ENCODE measurements around the gene GPA33.

The GPA33 gene

DNA sequence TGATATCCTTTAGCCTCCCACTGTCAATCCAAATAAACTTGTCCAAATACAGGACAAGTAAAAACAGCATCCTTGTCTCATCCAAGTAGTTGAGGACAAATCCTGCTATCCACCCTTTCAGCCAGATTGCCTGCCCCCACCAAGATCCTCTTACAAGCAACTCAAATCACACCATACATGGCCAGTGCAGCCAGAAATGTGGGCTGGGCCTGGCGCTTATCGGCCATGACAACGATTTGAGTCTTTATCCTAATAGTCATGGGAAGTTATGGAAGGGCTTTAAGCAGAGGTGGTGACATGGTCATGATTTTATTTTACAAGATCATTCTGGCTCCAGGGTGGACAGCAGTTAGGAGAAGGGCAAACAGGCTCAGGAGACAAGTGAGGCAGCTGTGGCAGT lies 6.3 kb downstream of the GPA33 start:
- no peak for DNase-seq

DNA sequence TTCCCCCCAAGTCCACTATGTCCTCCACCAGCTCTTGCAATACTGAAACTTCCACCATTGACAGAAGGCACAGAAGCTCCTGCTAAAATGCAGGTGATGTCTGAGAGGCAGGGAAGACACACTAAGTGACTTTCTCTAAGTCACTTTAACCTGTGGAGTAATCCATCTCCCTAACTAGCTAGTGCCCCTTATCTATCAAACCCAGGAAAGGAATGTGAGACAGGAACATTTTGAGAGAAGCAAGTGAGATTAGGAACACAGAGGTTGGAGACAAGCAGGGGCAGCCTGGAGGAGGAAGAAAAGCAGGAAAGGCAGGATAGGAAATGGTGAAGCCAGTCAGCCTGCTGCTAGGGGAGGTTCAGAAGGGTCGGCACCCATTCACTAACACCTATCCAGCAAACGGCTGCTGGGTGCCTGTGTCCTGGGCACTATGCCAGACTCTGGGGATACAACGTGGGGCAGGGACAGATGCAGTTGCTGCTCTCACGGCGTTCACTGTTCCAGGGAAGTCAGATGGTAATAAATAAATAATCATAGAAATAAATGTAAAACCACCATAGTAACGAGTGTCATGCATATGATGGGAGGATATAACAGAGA lies 7.0 kb downstream of the GPA33 start:
- no peak for DNase-seq

DNA sequence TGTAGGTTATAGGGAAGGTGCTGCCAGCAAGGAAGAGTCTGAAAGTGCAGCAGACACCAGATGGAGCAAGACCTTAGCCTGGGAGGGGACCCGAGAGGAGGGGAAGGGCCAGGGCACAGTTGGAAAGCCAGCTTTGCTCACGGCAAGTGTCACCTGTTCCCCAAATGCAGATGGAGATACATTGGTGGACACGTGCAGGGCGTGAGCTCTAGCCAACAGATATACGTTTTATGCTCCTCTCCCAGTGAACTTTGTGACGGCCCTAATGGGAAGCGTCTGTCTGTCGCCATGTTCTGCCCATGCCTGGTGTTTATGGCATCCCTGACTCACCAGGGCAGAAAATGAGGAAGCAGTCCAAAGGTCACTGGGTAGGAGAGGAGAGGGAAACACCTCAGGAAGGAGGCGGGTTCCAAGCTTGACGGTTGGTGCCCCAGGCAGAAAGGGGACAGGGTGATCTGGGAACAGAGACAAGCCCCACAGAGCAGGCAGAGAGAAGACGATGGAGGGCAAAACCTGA lies 7.6 kb downstream of the GPA33 start:
- DNase-seq = no peak

DNA sequence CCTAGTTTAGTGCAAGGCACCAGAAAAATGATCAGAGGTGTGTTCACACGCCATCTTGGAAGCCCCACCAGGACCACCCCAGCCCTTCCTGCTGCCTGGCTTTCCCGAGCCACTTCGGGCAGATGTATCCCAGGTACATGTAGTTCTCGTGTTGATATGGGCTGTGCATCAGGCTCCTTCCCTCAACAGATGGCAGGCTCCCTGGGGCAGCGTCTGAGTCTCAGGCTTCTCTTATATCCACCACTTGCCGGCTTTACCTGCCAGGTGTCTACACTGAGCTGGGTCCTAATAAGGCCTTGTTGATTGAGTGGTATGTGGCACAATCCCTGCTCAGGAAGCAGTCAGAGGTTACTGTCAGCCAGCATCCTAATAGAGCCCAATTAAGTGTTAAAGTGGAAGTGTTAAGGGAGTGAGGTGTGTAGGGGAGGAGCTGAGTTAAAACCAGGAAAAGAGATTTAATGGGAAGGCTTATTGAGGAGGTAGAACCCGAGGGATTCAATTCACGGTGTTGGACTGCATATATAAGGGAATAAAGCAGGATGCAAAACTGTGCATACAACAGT lies 8.5 kb downstream of the GPA33 start:
- DNase-seq = no peak

DNA sequence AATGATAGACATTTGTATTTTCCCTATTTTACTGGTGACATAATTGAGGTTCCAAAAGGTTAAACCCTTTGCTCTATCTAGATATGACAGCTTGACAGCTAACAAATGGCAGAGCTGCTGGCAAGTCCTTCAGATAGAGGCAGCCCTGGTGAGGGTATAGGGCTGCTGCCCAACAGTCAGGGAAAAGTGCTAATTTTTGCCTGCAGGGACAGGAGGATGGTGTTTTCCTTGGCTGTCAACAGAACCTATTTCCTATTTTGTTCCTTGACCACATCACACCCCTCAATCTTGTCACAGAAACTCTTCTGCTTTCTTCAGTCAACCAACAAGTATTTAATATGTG lies 12.3 kb downstream of the GPA33 start:
- no peak for DNase-seq

DNA sequence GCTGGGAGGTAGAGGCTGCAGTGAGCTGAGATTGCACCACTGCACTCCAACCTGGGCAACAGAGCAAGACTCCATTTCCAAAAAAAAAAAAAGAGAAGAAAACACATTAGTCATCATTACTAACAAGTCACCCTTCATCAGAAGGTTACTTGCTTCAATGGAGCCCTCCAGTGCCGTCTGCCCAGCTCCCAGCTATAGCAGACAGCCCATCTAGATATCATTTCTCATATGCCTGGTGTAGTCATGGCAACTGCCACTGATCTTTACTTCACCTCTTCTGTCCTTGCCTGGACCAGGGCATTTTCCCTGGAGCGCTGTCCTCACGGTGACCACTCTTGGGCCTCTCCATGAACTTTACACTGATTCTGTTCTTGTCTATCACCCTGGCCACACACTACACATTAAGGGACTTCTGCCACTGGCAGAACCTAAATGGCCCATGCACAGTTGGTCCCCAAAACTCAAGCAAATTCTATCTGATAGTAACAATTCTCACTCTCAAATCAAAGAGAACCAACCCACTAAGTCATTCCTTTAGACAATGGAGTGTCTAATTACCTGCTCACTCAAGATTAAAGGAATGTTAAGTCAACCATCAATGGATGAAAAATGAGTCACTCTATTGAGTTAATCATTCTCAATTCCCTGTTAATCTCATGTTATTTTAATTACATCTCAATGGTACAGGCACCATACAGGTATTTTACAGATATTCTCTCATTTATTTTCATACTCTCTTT lies 12.9 kb downstream of the GPA33 start:
- no peak for DNase-seq

DNA sequence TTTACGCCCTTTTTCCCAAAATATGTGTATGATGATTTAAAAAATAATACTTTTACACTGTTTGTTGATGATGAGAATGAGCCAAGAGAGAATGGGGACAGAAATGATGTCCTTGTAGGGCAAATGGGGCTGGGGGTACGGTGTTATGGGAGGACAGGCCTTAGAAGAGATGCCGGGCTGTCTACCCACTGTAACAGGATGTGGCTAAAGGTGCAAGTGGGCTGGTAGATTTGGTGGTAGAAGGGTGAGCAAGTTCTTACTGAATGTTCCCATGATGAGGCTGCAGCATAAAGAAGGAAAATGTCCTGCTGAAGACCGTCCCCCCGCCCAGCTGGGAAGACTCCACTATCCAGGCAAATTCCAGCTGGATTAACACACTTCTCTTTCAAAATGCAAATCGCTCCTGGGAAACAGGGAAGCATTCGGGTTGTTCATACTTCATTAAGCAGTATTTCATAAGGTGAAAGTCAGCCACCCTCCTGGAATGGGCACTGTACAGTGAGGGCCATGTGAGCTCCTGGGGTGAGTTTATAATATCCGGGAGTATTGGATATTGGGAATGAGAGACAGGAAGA lies 14.0 kb downstream of the GPA33 start:
- no peak for DNase-seq

DNA sequence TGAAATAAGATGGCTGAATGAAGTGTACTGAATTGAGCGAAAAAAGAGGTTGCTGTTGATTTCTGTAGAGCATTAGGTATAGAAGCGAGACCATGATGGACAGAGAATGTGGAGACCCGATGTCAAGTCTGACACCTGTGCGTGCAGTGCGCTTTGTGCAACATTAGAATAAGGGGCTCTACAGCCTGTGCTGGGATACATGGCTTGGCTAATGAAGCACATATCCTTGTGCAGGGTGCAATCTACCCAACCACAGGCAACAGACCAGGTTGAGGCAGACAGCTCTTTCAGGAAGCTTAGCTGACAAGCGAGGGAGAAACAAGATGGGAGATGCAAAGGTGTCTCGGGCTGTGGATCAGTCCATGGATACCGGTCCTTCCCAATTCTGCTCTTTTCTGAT lies 18.9 kb downstream of the GPA33 start:
- DNase-seq = no peak

DNA sequence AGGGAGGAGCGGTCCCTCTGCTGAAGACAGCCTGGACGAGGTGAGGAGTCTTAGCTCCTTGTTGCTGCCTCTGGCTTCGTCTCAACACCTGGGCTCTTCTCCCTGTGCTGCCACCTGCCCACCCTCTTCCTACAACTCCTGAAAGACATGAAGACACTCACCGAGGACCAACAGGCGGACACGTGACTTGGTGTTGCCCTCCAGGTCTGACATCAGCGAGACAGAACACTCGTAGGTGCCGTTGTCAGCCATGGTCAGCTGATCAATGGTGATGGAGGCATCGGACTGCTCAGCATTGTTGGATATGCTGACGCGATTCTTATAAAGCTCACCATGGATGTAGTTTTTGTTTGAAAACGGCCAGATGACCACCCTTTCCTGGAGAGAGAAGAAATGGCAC lies 21.4 kb downstream of the GPA33 start:
- no peak for DNase-seq

DNA sequence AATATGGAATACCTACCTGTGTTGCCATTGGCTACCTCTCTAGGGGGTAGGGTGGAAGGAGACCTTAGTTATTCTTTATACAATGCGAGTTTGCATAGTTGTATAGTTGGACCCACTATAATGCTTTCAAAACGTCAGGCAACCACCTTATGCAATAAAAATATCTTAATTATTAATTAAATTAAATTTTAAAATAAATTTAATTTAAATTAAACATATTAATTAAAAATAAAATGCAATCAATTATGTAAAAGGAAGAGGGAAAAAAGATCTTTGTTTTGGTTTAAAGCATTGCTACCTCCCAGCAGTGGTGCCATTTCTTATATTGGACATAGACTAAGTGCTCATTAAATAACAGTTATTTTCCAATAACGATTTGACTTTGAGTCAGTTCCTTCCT lies 22.3 kb downstream of the GPA33 start:
- no peak for DNase-seq

DNA sequence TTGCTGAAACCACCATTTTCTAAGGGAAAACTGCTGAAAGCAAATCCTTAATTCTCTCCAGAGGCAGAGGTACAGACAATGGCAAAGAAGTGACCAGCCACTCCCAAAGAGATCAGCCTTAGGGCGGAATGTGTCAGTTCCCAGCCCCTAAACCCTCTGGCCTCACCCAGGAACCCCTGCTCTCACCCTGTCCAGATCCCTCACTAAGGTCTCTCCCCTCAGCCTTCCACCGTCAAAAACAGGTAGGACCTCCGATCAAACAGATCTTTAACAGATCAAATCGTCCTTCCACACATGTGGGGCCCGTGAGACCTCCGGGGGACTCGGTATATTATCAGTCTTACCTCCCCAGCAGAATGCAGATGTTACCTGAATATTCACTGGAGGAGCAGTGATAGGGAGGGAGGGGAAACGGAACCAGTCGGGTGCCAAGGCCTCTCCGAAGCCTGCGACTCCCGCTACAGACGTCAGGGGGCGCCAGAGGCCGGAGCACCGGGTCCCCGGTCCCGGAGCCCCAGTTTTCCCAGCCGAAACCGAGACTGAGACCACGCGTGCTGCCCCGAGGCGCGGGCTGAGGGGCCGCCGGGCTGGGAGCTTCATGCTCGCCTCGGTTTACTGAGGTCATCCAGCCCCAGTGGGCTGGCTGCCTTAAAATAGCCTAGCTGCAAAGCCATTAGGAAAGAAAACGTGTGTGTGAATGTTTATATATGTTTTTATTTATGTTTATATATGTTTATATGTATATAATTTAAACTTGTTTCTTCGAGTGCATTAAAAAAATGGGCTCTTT lies 23.6 kb downstream of the GPA33 start:
- peak; percentile 64 for DNase-seq

DNA sequence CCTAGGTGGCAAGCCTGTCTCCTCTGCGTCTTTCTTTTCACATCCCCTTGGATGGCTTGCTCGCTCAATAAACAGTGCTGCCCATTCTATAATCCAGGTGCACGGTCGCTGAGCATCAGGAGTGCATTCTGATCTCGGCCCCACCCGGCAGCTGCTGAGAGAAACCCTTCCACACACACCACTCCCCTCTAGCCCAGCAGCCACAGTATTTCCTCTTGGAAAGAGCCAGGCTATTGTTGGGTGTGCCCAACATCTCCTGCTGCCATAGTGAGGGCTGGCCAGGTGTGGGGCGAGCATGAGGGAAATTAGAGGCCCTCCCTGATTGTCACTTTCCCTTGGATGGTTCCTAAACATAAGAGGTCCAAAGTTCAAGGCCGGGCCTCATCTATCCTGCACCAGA lies 24.7 kb downstream of the GPA33 start:
- no peak for DNase-seq

DNA sequence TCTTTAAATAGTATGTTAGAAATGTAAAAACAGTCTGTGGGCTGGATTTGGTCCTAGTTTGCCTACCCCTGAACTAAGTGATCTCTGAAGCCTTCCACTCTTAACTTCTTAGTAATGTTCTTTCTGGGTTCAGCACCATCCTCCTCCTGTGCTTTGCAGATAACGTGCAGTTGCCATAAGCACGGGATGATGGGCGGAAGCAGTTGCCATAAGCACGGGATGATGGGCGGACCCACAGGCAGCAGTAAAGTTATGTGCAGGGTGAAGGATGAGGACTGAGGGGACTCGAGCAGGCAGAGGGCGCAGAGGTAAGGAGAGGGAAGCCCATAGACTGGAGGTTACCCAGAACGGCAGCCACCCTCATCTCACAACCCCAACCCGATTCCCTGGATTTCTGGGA lies 25.6 kb downstream of the GPA33 start:
- DNase-seq = no peak

DNA sequence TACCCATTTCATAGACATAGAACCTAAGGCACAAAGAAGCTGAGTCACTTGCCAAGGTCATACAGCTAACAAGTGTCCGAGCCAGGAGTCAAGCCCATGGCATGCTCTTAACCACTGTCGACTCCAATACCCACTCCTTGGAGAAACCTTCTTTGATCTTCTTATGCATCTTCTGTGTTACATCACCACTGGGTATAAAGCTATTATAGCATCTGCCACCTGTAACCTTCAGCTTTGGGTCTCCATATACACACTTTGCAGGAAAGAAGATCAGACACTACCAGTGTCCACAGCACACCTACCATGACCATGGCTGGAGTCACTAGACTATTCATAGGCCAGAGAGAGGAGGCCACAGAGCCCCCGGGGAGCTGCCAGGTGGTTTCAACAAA lies 29.1 kb downstream of the GPA33 start:
- DNase-seq = no peak

DNA sequence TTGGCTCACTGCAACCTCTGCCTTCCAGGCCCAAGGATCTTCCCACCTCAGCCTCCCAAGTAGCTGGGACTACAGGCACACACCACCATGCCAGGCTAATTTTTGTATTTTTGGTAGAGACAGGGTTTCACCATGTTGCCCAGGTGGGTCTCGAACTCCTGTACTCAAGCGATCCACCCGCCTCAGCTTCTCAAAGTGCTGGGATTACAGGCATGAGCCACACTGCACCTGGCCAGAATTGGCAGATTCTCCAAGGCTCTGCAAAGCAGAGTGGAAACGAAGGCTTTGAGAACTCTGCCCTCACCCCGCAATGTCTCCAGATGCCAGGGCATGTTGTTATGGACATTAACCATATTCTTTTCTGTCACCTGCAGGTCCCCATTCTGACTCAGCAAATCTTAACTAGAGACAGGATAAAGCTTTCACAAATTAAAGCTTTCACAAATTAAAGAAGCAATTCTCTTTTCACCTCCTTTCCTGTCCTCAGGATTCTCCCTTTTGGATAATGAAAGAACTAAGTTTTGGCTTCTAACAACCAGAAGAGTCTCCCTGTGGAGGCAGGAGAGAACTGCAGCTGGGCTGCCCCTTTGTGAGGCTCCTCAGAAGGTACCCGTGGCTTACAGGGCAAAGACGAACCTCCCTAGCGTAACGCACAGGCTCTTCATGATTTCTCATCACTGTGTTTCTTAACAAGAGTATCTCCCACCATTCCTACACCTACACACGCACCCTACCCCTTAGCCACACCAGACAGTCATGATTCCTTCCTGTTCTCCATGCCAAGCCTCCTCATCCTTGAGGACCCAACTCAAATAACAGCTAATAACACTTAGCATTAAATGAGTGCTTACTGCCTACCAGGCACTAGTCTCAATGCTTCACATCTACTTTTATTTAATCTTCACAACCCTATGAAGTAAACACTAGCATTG lies 29.8 kb downstream of the GPA33 start:
- no peak for DNase-seq

DNA sequence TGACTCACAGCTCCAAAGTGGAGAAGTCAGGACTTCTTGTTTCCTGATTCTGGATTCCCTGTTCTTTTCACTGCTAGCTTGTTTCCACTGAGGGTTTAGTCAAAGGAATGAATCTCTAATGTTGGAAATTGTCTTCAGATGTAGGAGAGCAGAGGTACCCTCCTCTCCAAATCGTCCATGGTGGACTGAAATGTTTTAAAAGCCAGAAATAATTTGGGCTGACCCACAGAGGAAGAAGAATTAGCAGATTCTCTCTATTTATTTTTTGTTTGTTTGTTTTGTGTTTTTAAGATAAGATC lies 30.4 kb downstream of the GPA33 start:
- no peak for DNase-seq

DNA sequence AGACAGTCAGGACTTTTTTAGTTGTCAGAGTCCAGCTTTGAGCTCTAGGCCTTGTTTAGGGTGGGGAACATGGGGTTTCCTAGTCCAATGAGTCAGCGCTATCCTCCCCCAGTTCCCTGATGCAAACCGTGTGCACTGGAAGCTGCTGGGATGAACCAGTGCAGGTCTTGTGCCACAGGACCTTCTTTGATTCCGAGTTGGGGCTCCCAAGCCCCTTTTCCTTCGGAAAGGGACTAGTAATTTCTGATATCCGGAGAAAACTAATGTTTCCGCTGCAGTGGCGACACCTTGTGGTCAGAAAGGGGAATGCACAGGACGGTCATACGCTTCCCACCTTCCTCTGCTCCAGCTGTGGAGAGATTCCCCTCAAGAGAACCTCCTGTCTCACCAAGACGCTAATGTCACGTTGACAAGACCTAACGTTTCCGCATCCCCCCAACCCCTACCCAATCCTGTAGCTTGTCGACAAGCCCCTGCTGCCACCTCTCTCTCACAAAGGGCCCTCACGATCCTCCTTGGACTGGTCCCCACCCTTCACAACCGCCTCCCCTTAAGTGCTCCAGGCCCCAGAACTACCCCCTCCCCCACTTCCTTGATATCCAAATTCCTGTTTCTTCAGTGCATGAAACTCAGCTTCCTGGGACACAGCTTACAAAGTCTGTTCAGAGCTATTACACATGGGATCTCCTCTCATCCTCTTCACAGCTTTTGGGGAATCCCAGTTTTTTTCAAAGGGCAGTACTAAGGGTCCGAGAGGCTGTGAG lies 30.9 kb downstream of the GPA33 start:
- DNase-seq = peak; percentile 60

DNA sequence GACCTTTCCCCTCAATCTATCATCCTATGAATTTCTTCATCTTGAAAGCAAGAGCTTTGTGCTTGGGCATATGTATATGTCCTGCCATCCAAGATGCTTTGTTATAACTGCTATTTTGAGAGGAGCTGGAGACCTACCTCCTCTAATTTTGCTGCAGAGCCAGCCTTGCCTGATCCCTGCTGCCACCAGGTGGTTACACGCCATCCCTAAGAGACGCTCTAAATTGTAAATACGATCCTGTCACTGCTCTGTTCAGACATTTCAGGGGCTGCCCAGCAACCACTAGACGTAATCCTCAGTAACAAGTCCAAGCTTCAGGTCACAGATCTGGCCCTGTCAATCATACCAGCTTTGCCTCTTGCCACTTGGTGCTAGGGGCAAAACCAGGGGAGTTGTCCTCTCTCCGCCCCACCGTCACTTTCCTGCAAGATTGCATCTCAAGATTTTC lies 32.9 kb downstream of the GPA33 start:
- DNase-seq = peak; percentile 74

DNA sequence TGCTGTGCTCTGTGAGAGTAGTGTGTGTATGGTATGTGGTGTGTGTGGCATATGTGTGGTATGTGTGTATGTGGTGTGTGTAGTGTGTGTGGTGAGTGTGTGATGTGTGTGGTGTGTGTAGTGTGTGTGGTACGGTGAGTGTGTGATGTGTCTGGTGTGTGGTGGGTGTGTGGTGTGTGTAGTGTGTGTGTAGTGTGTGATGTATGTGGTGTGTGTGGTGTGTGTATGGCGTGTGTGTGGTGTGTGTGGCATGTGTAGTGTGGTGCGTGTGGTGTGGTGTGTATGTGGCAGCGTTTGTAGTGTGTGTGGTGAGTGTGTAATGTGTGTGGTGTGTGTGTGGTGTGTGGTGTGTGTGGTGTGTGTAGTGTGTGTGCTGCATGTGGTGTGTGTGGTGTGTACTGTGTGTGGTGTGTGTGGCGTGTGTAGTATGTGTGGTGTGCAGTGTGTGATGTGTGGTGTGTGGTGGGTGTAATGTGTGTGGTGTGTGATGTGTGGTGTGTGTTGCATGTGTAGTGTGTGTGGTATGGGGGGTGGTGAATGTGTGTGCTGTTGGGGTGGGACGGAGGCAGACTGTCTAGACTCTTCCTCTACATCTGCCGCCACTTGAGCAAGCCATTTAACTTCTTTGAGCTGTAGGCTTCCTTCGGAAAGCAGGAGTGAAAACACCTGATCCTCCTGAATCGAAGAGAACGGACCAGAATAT lies 33.5 kb downstream of the GPA33 start:
- DNase-seq = no peak

DNA sequence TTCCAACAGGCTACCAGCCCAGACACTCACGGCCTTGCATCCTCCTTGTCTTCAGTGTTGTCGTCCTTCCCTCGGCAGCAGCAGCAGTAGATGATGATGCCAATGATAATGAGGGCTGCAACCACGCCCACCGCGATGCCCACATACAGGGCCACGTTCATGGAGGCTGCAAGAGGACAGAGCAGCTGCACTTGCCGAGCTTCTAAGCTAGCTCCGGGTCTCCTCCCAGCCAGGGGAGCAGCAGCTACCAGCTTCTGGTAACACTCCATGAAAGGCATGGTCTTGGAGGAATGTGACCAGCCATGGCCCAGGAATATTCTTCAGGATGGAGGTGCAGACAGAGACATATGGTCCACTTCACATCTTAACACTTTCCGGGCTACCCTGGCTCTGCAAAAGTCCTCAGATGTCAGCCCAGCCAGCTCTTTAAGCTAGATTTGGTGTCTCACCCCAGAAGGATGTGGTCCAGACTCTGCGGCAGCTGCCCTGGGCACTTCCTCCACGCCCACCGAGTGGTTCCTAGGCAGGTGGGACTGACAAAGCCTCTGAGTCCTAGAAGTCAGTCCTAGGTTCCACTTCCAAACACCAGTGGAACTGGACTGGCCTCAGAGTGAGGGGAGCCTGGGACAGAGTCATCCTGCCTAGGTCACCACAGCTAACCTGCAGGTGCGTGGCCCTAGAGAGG lies 35.1 kb downstream of the GPA33 start:
- no peak for DNase-seq

Data from NCI-H774 (cell line).